HG03571 (cell line): ENCODE data around the gene SPINK5.
"Not testable (repeated sequence)": the region's sequence is repeated elsewhere in the genome, so short reads cannot be mapped to it uniquely, and the experiment has no call there.

ENCODE experiments used
- ATAC-seq: cut with Tn5 transposase; IDR thresholded peaks from one replicate; pipeline ENCODE4 v1.9.1; 2021; ENCODE audit not compliant: unreplicated experiment

Gene SPINK5, protein sequence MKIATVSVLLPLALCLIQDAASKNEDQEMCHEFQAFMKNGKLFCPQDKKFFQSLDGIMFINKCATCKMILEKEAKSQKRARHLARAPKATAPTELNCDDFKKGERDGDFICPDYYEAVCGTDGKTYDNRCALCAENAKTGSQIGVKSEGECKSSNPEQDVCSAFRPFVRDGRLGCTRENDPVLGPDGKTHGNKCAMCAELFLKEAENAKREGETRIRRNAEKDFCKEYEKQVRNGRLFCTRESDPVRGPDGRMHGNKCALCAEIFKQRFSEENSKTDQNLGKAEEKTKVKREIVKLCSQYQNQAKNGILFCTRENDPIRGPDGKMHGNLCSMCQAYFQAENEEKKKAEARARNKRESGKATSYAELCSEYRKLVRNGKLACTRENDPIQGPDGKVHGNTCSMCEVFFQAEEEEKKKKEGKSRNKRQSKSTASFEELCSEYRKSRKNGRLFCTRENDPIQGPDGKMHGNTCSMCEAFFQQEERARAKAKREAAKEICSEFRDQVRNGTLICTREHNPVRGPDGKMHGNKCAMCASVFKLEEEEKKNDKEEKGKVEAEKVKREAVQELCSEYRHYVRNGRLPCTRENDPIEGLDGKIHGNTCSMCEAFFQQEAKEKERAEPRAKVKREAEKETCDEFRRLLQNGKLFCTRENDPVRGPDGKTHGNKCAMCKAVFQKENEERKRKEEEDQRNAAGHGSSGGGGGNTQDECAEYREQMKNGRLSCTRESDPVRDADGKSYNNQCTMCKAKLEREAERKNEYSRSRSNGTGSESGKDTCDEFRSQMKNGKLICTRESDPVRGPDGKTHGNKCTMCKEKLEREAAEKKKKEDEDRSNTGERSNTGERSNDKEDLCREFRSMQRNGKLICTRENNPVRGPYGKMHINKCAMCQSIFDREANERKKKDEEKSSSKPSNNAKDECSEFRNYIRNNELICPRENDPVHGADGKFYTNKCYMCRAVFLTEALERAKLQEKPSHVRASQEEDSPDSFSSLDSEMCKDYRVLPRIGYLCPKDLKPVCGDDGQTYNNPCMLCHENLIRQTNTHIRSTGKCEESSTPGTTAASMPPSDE

DNA sequence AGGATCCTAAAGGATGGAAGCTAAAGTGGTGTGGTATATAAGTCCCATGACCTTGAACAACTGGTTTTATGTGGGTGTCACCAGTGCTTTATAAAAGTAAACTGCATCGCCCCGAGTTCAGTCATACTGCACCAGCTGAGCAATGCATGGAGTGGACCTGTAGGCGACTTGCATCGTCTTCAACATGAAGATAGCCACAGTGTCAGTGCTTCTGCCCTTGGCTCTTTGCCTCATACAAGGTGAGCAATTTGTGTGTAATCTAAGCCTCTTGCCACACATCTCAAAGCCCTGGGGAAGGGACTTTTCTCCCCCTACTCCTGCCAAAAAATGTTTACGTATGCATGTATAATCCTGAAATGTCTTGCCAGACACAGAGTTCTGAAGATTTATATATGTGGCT is at the start of gene SPINK5:
TSS of gene SPINK5 (plus strand) at position 120 of the 400 bp plus-strand sequence. CDS start at position 185, 65 bp downstream.
- ATAC-seq, result no peak

DNA sequence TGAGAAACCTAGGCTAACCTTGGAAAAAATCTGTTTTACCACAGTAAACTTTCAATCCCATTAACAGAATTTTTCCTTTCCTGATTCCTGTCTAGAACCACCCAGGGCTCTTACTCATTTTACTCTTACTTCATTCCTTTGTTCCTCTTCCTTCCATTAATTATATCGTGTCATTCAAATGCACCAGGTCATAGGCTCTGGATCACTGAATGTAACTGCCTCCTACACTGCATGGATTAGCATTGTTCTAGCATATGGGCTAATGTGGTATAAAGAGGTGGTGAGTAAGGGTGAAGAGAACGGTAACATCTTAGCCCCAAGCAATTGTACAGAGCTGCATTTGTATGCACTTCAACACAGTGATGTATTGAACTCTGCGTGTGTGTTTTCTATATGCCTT is 49.5 kb upstream of the SPINK5 start:
- no peak for ATAC-seq

DNA sequence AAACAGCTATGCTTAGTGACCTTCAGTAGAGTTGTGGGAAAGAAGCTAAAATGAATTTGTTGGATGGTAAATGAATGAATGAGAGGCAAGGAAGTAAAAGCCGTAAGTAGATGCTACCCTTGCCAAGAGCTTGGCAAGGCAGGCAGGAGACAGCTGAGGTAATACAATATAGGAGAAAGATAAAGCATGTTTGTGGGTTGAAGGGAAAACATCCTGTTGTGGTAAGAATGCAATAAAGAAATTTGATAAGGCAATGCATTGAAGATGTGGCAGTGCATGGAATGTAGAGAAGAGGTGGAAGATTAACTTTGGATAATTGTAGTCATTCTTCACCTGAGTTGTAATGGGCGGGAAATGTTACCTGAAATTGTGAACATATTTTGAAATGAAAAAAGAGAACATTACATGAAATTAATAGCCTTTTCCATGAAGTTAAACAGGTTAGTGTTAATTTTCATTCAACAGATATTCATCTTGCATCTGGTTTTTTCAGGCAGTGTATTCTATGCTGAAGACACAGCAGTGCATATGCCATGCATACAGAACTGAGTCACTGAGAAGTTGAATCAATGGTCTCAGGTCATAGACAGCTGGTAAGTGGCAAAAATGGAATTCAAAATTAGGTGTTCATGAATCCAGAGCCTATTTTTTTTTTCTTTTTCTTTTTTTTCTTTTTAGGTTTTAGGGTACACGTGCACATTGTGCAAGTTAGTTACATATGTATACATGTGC is 43.4 kb upstream of the SPINK5 start:
- ATAC-seq, result no peak

DNA sequence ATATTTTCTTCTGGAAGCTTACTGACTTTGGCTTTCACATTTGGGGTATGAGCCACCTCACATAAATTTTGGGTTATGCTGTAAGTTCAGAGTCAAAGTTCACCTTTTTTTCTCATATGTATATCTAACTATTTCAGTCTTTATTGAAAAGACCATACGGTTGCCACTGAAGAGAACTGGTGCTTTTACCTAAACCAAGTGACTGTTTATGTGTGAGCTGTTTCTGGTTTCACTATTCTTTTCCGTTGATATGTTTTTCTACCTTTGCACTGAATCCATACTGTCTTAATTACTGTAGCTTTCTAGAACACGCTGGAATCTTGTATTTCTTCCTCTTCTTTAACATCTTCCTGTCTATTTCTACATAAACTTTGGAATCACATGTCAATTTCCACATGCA is 36.3 kb upstream of the SPINK5 start:
- no peak for ATAC-seq

DNA sequence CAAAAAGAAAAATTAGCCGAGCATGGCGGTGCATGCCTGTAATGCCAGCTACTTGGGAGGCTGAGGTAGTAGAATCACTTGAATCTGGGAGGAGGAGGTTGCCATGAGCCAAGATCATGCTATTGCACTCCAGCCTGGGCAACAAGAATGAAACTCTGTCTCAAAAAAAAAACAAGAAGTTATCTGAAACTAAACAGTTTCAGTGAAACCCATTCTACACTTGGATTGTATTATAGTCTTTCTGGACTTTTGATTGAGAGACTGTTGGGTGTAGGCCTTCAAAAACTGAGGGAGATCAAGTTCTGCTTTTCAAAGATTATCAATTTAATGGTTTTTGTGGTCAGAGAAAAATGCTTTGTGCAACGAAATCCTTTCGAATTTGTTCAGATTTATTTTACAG is 34.6 kb upstream of the SPINK5 start:
- ATAC-seq, result no peak

DNA sequence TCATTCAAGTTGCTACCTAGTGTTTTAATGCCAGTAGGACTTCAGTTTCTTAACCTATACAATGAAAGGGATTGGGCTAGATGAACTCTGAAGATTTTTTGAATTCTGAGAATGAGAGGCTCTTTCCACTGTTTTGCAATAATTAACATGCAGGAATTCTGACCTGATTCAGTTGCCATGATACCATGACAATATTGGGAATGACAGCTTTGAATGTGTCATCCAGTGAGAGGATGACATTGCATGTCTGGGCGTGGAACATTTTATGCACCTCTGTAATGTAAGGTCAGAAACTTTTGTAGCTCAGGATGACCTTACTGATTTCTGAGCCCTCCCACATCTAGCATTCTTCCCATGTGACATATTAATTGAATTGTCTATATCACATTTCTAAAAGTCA is 30.6 kb upstream of the SPINK5 start:
- no peak for ATAC-seq

DNA sequence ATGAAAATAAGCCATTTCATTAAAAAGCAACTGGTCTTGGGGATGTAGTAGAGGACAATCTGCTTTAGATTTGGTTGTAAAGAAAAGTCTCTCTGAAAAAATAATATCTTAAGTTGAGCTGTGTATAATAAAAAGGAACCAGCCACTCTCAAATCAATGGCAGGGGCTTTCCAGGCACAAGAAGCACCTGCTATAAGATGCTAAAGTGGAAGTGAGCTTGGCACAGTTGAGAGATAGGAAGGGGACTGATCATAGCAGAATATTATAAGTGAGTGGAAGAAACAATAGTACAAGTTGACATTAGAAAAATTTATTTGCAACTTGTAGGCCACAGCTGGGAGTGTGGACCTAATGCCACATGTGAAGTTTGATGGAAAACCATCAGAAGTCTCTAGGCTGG is 28.1 kb upstream of the SPINK5 start:
- ATAC-seq, result no peak

DNA sequence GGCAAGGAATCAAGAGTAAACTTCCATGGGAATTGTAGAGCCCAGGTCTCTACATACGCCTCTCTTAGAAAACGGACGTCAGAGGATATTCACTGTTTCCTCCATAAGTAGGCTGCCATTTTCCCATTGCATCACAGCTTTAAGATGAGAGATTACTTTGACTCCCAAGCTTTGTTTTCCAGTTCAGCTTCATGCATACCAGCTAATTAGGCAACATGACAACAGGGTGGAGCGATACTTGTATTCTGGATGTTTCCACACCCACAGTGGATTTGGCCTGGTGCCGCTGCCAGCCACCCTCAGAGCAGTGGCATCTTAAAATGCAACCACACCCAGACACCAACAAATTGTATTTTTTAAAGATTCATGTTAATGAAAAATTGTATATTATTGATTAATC is 20.9 kb upstream of the SPINK5 start:
- no peak for ATAC-seq

DNA sequence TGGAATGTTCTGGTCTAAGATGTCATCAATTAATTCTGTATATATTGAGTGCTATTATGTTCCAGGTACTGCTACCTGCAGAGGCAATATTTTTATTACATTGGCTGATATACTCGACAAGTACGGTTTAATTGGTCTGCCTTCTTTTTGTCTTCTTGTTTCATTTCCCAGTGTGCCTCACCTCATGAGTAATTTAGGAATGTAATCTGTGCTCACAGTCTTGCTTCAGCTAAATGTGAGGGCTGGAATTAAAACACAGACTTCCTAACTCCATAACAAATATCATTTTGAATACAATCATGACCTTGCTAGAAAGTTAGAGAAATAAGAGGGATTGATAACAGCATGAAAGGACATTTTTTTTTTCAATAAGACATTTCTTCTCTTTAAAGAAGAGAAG is 20.1 kb upstream of the SPINK5 start:
- no peak for ATAC-seq

DNA sequence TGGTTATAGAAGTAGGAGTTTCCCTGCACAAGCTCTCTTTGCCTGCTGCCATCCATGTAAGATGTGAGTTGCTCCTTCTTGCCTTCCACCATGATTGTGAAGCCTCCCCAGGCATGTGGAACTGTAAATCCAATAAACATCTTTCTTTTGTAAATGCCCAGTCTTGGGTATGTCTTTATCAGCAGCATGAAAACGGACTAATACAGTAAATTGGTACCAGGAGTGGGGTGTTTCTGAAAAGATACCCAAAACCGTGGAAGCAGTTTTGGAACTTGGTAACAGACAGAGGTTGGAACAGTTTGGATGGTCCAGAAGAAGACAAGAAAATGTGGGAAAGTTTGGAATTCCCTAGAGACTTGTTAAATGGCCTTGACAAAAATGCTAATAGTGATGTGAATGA is 8.6 kb upstream of the SPINK5 start:
- ATAC-seq, result not testable (repeated sequence)

DNA sequence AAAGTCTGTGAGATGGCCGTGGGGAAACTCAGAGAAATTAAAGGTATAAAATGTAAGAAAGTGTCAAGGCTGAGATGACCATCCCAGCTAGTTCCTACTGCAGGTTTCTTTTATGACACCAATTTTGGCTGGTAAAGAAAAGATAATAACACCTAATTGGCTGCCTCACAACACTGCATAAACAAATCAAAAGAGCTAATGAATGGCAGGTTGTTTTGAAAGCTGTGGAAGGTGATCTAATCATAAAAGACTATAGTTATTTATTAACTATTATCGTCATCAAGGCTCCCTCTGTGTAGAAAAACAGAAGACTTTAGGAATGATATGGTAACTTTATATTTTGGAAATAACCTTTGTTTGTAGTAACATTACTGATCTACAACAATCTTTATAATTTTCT is 3.5 kb upstream of the SPINK5 start:
- no peak for ATAC-seq

DNA sequence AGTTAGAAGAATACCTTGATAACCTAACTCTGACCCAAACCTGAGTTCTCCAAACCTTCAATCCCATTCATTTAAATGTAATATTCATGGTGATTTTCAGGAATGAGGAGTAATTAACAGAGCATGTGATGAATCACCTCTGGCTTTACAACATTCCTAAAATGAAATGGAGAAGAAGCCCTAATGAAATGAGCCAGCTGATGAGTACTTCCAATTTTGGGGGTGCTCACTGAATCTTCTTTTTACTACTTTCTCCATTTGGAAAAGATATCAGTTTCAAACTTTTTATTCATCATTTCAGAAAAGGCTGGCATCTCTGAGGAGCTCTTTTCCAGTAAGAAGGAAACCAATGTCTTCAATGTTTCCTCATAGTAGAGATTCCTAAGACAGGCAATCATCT is 2.9 kb upstream of the SPINK5 start:
- ATAC-seq, result no peak

DNA sequence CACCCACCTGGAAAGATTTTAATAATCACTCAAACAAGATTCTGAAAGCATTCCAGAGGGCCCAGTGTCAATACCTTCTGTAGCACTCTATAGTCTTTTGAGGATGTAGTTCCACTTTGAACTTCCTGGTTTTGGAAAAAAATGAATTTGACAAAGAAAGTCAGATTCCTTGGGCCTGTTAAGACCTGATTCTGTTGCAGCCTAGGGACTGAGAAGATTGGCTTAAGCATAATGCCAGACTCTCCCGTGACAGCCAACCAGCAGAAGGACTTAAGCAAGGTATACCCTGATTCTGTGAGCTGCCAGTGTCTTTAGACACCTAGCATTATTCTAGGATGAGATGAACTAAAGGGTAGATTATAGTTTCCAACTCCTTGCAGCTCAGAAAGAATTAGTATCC is 6.8 kb downstream of the SPINK5 start:
- ATAC-seq, result no peak

DNA sequence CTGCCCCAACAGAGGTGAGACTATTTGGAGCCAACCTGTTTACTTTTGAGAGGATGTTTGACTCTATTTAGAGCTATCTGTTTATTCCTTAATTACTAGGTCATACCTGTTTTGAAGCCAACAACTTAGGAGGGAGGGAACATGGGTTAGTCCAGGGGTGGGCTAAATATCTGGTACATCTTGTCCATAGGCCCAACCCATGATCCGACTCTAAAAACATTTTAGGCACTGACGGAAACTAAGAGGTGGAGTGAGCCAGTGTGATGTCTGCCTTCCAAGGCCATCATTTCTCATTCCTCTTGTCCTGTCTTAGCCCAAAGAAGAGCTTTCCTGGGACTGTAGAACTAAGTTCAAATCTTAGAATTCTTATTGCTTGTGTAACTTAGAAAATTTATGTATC is 8.4 kb downstream of the SPINK5 start:
- ATAC-seq, result no peak

DNA sequence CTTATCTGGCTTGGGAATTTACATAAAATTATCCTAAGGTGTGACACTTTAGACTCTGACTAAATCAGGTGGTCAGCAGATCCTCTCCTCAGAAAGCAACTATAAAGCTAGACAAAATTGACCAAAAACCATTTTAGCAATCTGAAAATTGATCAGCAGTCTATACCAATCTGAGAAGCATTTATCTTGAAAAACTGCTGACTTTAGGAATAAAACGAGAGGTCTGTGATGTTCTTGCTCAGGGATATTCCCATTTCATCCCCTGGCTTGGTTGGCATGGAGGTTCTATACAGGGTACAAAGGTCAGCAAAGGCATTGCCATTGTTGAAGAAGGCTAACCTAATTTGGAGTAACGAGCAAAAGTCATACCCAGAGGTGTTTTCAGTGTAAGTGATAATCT is 11.7 kb downstream of the SPINK5 start:
- no peak for ATAC-seq

DNA sequence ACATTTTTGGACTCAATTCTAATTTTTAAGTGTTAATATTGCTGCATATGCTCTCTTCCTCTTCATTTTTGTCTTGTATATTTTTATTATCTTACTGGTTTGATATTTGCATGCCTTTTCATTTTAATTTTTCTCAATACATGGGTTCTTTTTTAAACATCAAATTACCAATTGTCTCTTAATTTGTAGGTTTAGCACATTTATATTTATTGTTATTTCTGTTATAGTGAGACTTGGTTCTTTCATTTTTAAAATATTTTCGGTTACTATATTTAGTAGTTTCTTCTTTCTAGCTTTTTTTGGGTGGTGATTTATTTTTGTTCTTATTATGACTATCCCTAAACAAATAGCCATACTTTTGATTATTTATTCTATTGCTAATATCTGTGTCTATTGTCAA is 19.4 kb downstream of the SPINK5 start:
- no peak for ATAC-seq

DNA sequence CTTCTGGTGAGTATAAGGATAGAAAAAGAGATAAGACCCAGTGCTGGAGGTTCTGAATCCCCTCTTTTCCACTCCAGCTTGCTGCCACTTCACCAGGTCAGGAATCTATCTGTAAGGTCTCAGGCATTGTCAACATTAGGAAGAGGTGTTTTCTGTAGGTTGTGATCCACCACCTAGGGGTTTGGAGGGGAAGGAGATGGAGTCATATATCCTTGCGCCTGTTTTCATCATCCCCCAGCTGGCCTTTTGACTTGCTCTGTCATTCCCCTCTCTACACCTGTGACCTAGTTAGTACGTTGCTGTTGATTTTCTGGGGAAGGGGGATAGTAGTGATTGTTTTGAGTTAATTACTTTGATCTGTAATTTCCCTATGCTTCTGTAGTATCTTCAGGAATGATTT is 20.5 kb downstream of the SPINK5 start:
- ATAC-seq, result no peak

DNA sequence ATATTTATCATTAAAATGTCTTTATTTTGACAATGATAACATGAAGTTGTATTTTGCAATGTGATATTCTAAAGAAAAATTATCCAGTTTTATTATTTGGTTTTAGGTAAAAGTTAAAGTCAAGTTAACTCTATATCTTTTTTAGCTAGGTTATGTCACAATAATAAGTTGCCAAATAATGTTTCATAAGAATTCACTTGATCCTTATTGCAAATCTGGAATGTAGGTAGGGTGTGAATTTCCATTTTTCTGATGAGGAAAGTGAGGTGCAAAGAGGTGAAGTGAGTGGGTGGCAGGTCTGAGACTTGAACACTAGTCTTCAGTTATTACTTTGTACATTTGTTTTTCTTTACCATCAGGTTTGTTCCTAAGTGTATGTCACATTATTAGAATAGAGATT is 21.5 kb downstream of the SPINK5 start:
- no peak for ATAC-seq

DNA sequence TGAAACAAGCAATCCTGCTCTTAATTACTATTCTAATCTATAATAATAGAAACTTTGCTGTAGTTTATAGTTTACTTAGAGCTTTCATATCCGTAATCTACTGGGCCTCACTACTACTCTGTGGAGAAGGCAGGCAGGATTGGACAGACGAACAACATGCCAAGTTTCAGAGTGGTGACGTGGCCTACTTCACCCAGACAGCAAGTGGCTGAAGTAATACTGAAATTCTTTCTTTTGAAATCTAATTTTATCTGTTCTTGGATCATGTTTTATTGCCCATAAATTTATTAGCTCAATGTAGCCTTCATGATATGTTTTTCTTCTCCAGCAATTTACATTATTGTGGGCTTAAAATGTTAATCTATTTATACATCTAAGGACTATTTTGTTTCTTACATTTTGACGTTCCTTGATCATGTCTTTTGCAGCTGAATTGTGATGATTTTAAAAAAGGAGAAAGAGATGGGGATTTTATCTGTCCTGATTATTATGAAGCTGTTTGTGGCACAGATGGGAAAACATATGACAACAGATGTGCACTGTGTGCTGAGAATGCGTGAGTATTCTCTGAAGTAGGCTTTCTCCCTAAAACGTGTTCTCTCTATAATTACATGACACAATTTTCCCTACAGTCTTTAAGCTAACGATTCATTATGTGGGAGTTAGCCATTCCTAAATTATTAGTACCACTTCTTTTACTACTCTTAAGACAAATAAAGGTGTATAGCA is 22.4 kb downstream of the SPINK5 start:
- ATAC-seq, result no peak

DNA sequence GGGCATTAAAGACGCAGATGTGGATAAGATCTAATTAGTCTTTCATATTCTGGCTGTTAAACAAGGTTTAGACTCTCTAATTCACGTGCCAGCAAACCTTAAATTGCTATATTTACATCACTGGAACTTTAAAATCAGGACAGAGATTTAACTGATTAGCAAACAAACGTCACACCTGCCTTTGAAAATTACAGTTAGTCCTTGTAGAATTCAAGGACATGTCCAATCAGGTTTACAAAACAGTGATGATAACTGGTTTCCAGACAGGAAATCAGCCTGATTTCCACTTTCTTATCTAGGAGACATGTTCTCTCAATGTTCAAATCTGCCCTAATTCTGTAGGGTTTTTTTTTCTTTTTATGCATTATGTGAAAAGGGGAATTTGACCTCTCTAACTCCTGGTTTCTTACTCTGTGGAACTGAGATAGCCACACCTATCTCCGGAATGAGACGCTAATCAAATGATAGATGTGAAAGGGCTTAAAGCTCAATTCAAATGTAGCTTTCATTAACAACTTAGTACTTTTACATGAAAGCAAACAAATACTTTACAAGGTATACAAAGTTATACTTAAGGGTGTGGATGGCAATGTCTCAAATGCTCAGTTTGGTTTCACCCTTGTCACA is 26.5 kb downstream of the SPINK5 start:
- ATAC-seq, result no peak
